WERI-Rb-1 (cell line): ENCODE results near the gene BOC.

ENCODE experiments used
- DNase-seq: peaks from one replicate; pipeline ENCODE4 v3.0.0-alpha.2; 2020
- H3K27ac ChIP-seq: fragments of 250-450 bp; sonication (Bioruptor Pico); 2 replicates; pipeline ENCODE4 v1.5.1; 2020; ENCODE audit warnings: mild to moderate bottlenecking, moderate library complexity
- H3K27me3 ChIP-seq: fragments of 250-450 bp; sonication (Bioruptor Pico); 2 replicates; pipeline ENCODE4 v1.5.1; 2021; ENCODE audit warnings: mild to moderate bottlenecking, low read depth, moderate library complexity; ENCODE audit not compliant: insufficient read depth, severe bottlenecking
- H3K36me3 ChIP-seq: fragments of 250-450 bp; sonication (Bioruptor Pico); 2 replicates; pipeline ENCODE4 v1.5.1; 2020; ENCODE audit warnings: mild to moderate bottlenecking, moderate library complexity
- H3K4me3 ChIP-seq: 2 replicates; pipeline ENCODE4 v1.5.1; 2011; ENCODE audit warnings: low read depth, mild to moderate bottlenecking, control low read depth, low read length
- H3K9me3 ChIP-seq: fragments of 250-450 bp; sonication (Bioruptor Pico); 2 replicates; pipeline ENCODE4 v1.5.1; 2021; ENCODE audit warnings: mild to moderate bottlenecking, moderate library complexity; ENCODE audit not compliant: severe bottlenecking
- TF ChIP-seq, protein P1 (sequence below): IDR thresholded peaks from 2 replicates; pipeline ENCODE4 v1.5.1; 2011; ENCODE audit warnings: low read depth, mild to moderate bottlenecking, control low read depth, inconsistent platforms, low read length

BOC gene

GRCh38 chr3:113211330-113212149, at the start of gene BOC:
BOC (plus strand) TSS chr3:113211557; CDS start chr3:113249803, 38,246 bp downstream.
- Histone ChIP-seq H3K9me3 (no peaks in the 10 kb centered on the region), H3K36me3 (no peaks in the 10 kb centered on the region), H3K27me3 (peaks cover 16% of the 10 kb centered on the region), H3K27ac (no peak within 1 kb of the TSS), H3K4me3 (peak within 1 kb of the TSS; percentile 68)
- peak; percentile 19 for DNase-seq
- TF ChIP-seq, protein P1, sequence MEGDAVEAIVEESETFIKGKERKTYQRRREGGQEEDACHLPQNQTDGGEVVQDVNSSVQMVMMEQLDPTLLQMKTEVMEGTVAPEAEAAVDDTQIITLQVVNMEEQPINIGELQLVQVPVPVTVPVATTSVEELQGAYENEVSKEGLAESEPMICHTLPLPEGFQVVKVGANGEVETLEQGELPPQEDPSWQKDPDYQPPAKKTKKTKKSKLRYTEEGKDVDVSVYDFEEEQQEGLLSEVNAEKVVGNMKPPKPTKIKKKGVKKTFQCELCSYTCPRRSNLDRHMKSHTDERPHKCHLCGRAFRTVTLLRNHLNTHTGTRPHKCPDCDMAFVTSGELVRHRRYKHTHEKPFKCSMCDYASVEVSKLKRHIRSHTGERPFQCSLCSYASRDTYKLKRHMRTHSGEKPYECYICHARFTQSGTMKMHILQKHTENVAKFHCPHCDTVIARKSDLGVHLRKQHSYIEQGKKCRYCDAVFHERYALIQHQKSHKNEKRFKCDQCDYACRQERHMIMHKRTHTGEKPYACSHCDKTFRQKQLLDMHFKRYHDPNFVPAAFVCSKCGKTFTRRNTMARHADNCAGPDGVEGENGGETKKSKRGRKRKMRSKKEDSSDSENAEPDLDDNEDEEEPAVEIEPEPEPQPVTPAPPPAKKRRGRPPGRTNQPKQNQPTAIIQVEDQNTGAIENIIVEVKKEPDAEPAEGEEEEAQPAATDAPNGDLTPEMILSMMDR, result no peak

GRCh38 chr3:113161661-113162060, 49.7 kb upstream of the BOC start:
- no peak for DNase-seq
- Histone ChIP-seq H3K9me3 (no peaks in the 10 kb centered on the region), H3K27ac (no peak overlapping the region), H3K4me3 (no peak overlapping the region), H3K36me3 (no peaks in the 10 kb centered on the region), H3K27me3 (no peaks in the 10 kb centered on the region)
- TF ChIP-seq, protein P1, result no peak

- no peak overlapping the region for H3K4me3 ChIP-seq
- no peaks in the 10 kb centered on the region for H3K9me3 ChIP-seq
- DNase-seq, result no peak
- no peak overlapping the region for H3K27ac ChIP-seq
- TF ChIP-seq, protein P1, result no peak
- no peaks in the 10 kb centered on the region for H3K36me3 ChIP-seq
- no peaks in the 10 kb centered on the region for H3K27me3 ChIP-seq
Measured at GRCh38 chr3:113163152-113163551, 48.2 kb upstream of the BOC start.

DNA sequence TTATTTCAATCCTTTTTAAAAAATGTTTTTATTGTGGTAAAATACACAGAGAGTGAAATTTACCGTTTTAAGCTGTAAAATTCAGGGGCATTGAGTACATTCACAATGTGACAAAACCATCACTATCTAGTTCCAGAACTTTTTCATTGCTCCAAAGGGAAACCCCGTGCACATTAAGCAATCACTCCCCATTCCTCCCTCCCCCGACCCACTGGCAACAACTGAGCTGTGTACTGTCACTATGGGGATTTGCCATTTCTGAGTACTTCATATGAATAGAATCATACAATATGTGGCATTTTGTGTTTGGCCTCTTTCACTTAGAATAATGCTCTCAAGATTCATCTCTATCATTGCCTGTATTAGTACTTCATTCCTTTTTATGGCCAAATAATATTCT, 45.5 kb upstream of the BOC start:
- H3K27ac ChIP-seq, result no peak overlapping the region
- H3K4me3 ChIP-seq, result no peak overlapping the region
- no peaks in the 10 kb centered on the region for H3K9me3 ChIP-seq
- no peaks in the 10 kb centered on the region for H3K36me3 ChIP-seq
- TF ChIP-seq, protein P1, result no peak
- no peaks in the 10 kb centered on the region for H3K27me3 ChIP-seq
- no peak for DNase-seq

DNA sequence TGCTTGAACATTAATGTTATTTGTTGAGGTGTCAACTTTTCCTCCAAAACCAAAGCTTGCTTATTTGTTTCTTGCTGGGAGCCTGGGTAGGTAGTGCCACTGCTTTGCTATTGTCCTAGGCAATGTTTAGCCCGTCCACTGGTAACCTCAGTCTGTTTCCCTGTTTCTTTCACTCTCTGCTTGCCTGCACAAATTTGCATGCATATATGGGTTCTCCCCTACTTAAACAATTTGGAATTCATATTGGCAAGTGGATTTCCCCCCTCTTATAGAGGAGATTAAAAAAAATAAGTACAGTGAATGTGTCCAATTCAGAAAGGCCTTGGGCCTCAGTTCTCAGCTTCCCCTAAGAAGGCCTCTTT, 45.0 kb upstream of the BOC start:
- no peaks in the 10 kb centered on the region for H3K36me3 ChIP-seq
- no peaks in the 10 kb centered on the region for H3K9me3 ChIP-seq
- H3K27ac ChIP-seq, result peak overlapping the region; percentile 2; the same call in 1 of the 2 replicates
- no peak for DNase-seq
- TF ChIP-seq, protein P1, result no peak
- H3K27me3 ChIP-seq, result no peaks in the 10 kb centered on the region
- no peak overlapping the region for H3K4me3 ChIP-seq
